Measurements from ENCODE around the gene SPATA17. TPM values are rescaled to one million over a fixed set of nuclear protein-coding genes. Genes with fewer than 3 reads are reported as not detected.

The SPATA17 gene
- total and polyA plus RNA-seq, 2 experiments from 2014 or later: 1.2 to 3.5 TPM

DNA sequence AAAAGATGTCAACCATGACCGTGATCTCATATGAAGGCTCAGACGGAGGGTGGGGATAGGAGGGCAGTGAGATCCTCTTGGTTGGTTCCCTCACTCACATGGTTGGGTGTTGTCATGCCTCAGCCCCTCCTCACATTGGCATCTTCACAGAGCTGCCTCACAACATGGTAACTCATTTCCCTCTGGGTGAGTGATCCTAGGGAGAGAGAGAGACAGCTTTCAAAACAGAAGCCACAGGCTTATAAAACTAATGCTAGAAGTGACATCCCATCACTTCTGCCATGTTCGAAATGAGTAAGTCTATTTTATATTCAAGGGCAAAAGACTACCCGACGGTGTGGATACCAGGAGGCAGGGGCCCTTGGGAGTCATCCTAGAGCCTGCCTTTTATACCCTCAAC is 145.5 kb downstream of the SPATA17 start:
- Histone ChIP-seq H3K36me3 (ENCODE audit: insufficient read depth) (no peaks in the 10 kb centered on the region), H3K4me2 (no peak overlapping the region), H3F3A (replicated peaks; ENCODE audit: low read depth) (no peaks in the 10 kb centered on the region), H3K27ac (ENCODE audit: low read depth) (no peak overlapping the region), H3K4me3 (no peak overlapping the region), H2AFZ (no peak overlapping the region), H3K27me3 (ENCODE audit: insufficient read depth) (no peaks in the 10 kb centered on the region), H4K20me1 (replicated peaks; ENCODE audit: insufficient read depth) (no peaks in the 10 kb centered on the region), H3K4me1 (ENCODE audit: insufficient read depth) (no peaks in the 10 kb centered on the region), H3K9me2 (ENCODE audit: insufficient read depth) (no peaks in the 10 kb centered on the region), H3K79me2 (replicated peaks; ENCODE audit: insufficient read depth) (no peaks in the 10 kb centered on the region)
- no peaks in the 10 kb centered on the region for H3K4me1 Mint-ChIP-seq
- no peaks in the 10 kb centered on the region for H3K36me3 Mint-ChIP-seq (ENCODE audit: low read depth)
- no peak for TF ChIP-seq ZNF114 (CRISPR knock-in tag; IDR thresholded peaks at IDR 0.05)
- TF ChIP-seq EZH2phosphoT487 (IDR thresholded peaks at IDR 0.05; ENCODE audit: unreplicated experiment): no peak
- TF ChIP-seq, protein P1, sequence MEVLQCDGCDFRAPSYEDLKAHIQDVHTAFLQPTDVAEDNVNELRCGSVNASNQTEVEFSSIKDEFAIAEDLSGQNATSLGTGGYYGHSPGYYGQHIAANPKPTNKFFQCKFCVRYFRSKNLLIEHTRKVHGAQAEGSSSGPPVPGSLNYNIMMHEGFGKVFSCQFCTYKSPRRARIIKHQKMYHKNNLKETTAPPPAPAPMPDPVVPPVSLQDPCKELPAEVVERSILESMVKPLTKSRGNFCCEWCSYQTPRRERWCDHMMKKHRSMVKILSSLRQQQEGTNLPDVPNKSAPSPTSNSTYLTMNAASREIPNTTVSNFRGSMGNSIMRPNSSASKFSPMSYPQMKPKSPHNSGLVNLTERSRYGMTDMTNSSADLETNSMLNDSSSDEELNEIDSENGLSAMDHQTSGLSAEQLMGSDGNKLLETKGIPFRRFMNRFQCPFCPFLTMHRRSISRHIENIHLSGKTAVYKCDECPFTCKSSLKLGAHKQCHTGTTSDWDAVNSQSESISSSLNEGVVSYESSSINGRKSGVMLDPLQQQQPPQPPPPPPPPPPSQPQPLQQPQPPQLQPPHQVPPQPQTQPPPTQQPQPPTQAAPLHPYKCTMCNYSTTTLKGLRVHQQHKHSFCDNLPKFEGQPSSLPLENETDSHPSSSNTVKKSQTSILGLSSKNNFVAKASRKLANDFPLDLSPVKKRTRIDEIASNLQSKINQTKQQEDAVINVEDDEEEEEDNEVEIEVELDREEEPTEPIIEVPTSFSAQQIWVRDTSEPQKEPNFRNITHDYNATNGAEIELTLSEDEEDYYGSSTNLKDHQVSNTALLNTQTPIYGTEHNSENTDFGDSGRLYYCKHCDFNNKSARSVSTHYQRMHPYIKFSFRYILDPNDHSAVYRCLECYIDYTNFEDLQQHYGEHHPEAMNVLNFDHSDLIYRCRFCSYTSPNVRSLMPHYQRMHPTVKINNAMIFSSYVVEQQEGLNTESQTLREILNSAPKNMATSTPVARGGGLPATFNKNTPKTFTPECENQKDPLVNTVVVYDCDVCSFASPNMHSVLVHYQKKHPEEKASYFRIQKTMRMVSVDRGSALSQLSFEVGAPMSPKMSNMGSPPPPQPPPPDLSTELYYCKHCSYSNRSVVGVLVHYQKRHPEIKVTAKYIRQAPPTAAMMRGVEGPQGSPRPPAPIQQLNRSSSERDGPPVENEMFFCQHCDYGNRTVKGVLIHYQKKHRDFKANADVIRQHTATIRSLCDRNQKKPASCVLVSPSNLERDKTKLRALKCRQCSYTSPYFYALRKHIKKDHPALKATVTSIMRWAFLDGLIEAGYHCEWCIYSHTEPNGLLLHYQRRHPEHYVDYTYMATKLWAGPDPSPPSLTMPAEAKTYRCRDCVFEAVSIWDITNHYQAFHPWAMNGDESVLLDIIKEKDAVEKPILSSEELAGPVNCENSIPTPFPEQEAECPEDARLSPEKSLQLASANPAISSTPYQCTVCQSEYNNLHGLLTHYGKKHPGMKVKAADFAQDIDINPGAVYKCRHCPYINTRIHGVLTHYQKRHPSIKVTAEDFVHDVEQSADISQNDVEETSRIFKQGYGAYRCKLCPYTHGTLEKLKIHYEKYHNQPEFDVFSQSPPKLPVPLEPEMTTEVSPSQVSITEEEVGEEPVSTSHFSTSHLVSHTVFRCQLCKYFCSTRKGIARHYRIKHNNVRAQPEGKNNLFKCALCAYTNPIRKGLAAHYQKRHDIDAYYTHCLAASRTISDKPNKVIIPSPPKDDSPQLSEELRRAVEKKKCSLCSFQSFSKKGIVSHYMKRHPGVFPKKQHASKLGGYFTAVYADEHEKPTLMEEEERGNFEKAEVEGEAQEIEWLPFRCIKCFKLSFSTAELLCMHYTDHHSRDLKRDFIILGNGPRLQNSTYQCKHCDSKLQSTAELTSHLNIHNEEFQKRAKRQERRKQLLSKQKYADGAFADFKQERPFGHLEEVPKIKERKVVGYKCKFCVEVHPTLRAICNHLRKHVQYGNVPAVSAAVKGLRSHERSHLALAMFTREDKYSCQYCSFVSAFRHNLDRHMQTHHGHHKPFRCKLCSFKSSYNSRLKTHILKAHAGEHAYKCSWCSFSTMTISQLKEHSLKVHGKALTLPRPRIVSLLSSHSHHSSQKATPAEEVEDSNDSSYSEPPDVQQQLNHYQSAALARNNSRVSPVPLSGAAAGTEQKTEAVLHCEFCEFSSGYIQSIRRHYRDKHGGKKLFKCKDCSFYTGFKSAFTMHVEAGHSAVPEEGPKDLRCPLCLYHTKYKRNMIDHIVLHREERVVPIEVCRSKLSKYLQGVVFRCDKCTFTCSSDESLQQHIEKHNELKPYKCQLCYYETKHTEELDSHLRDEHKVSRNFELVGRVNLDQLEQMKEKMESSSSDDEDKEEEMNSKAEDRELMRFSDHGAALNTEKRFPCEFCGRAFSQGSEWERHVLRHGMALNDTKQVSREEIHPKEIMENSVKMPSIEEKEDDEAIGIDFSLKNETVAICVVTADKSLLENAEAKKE (CRISPR knock-in tag; IDR thresholded peaks at IDR 0.05): no peak
- TF ChIP-seq ZNF331 (CRISPR knock-in tag; IDR thresholded peaks at IDR 0.05; ENCODE audit: low read depth): no peak
- TF ChIP-seq, protein P2, sequence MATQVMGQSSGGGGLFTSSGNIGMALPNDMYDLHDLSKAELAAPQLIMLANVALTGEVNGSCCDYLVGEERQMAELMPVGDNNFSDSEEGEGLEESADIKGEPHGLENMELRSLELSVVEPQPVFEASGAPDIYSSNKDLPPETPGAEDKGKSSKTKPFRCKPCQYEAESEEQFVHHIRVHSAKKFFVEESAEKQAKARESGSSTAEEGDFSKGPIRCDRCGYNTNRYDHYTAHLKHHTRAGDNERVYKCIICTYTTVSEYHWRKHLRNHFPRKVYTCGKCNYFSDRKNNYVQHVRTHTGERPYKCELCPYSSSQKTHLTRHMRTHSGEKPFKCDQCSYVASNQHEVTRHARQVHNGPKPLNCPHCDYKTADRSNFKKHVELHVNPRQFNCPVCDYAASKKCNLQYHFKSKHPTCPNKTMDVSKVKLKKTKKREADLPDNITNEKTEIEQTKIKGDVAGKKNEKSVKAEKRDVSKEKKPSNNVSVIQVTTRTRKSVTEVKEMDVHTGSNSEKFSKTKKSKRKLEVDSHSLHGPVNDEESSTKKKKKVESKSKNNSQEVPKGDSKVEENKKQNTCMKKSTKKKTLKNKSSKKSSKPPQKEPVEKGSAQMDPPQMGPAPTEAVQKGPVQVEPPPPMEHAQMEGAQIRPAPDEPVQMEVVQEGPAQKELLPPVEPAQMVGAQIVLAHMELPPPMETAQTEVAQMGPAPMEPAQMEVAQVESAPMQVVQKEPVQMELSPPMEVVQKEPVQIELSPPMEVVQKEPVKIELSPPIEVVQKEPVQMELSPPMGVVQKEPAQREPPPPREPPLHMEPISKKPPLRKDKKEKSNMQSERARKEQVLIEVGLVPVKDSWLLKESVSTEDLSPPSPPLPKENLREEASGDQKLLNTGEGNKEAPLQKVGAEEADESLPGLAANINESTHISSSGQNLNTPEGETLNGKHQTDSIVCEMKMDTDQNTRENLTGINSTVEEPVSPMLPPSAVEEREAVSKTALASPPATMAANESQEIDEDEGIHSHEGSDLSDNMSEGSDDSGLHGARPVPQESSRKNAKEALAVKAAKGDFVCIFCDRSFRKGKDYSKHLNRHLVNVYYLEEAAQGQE (IDR thresholded peaks at IDR 0.05; ENCODE audit: unreplicated experiment): no peak
- TF ChIP-seq EZH2 (IDR thresholded peaks at IDR 0.05; ENCODE audit: low read depth, unreplicated experiment): no peak
- no peak for TF ChIP-seq CREB1 (CRISPR knock-in tag; IDR thresholded peaks at IDR 0.05; ENCODE audit: low read depth)
- TF ChIP-seq STAT1 (IDR thresholded peaks at IDR 0.05; ENCODE audit: unreplicated experiment): no peak
- TF ChIP-seq, protein P3, sequence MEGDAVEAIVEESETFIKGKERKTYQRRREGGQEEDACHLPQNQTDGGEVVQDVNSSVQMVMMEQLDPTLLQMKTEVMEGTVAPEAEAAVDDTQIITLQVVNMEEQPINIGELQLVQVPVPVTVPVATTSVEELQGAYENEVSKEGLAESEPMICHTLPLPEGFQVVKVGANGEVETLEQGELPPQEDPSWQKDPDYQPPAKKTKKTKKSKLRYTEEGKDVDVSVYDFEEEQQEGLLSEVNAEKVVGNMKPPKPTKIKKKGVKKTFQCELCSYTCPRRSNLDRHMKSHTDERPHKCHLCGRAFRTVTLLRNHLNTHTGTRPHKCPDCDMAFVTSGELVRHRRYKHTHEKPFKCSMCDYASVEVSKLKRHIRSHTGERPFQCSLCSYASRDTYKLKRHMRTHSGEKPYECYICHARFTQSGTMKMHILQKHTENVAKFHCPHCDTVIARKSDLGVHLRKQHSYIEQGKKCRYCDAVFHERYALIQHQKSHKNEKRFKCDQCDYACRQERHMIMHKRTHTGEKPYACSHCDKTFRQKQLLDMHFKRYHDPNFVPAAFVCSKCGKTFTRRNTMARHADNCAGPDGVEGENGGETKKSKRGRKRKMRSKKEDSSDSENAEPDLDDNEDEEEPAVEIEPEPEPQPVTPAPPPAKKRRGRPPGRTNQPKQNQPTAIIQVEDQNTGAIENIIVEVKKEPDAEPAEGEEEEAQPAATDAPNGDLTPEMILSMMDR (conservative IDR thresholded peaks at IDR 0.05; ENCODE audit: low read depth in 2 of 2): no peak
- TF ChIP-seq, protein P4, sequence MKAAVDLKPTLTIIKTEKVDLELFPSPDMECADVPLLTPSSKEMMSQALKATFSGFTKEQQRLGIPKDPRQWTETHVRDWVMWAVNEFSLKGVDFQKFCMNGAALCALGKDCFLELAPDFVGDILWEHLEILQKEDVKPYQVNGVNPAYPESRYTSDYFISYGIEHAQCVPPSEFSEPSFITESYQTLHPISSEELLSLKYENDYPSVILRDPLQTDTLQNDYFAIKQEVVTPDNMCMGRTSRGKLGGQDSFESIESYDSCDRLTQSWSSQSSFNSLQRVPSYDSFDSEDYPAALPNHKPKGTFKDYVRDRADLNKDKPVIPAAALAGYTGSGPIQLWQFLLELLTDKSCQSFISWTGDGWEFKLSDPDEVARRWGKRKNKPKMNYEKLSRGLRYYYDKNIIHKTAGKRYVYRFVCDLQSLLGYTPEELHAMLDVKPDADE (IDR thresholded peaks at IDR 0.05): no peak
- no peak for TF ChIP-seq NANOG (IDR thresholded peaks at IDR 0.05; ENCODE audit: borderline replicate concordance)
- TF ChIP-seq POLR2AphosphoS5 (IDR thresholded peaks at IDR 0.05; ENCODE audit: low read depth): no peak
- TF ChIP-seq JUNB (IDR thresholded peaks at IDR 0.05; ENCODE audit: unreplicated experiment): no peak
- peaks cover 1% of the 10 kb centered on the region for H3K27me3 Mint-ChIP-seq (ENCODE audit: insufficient read depth, low read depth, poor library complexity)
- no peak overlapping the region for H3K4me3 Mint-ChIP-seq
- ATAC-seq: no peak
- H3K9me3 Mint-ChIP-seq: no peaks in the 10 kb centered on the region
- no peak overlapping the region for H3K27ac Mint-ChIP-seq
- no peak for DNase-seq (ENCODE audit: low spot score)
